ENCODE results near the gene ADCY3. TPM values are rescaled to one million over a fixed set of nuclear protein-coding genes. Genes with fewer than 3 reads are reported as not detected.
A peak's percentile ranks its signal among the peaks of the same experiment; 100 is the strongest.

The ADCY3 gene
- total and polyA plus RNA-seq, 2 of the 4 experiments (the other 2 are of a cell fraction): 17.4 to 46.1 TPM

GRCh38 chr2:24888177-24888576 is 31.9 kb downstream of the ADCY3 start:
- in situ Hi-C loops (cut with MboI; ENCODE audit: low sequenced_read_pairs): no loop called here
- ChIA-PET CTCF (no interaction called here), POLR2A (ENCODE audit: unreplicated experiment) (no interaction called here)
- no peak overlapping the region for H3K9ac ChIP-seq (ENCODE audit: low read depth, low read length)
- H3K36me3 ChIP-seq (ENCODE audit: control insufficient read depth, insufficient read depth, low read length): no peaks in the 10 kb centered on the region
- no peaks in the 10 kb centered on the region for H3K27me3 ChIP-seq (ENCODE audit: control insufficient read depth, insufficient read depth, low read length)
- no TSS peak for BruUV-seq (replicated peaks)
- no peak overlapping the region; the same call in 1 of the 2 replicates for H2BK120ac ChIP-seq (ENCODE audit: low read depth, low read length)
- H3K14ac ChIP-seq (replicated peaks; ENCODE audit: low read depth, low read length): no peak overlapping the region
- no peak overlapping the region for H4K91ac ChIP-seq (ENCODE audit: insufficient read depth, low read depth, low read length)
- 100% methylated on average over 2 of the region's 6 CpGs; no CpG with 5 or more reads in 1 of the 2 experiments for WGBS, 2 experiments (ENCODE audit: extremely low coverage in 2 of 2, insufficient read length in 1 of 2)
- no peak for ATAC-seq (ENCODE audit: low read depth)
- no peak overlapping the region for H3K23ac ChIP-seq (ENCODE audit: low read depth, low read length)
- DNase-seq: no peak
- no peak overlapping the region for H2BK20ac ChIP-seq (ENCODE audit: low read depth, low read length)
- H4K8ac ChIP-seq (ENCODE audit: low read depth in 2 of 2, low read length in 2 of 2): no peak overlapping the region
- H2AK5ac ChIP-seq (ENCODE audit: low read depth, low read length): peak overlapping the region; percentile 6; the same call in 1 of the 2 replicates
- H3K4me3 ChIP-seq (ENCODE audit: insufficient read depth, low read depth, low read length): no peak overlapping the region
- H3K9me3 ChIP-seq (ENCODE audit: control insufficient read depth, insufficient read depth, low read length): peaks cover 1% of the 10 kb centered on the region
- no peak overlapping the region for H2BK15ac ChIP-seq (ENCODE audit: low read depth, low read length)
- H3K56ac ChIP-seq (ENCODE audit: extremely low read depth, insufficient read depth, low read length): no peak overlapping the region
- peaks cover 3 to 44% of the 10 kb centered on the region in 2 experiments; a peak in 3 of 4 replicates for H3K79me1 ChIP-seq (ENCODE audit: low read depth in 1 of 2, low read length in 2 of 2)
- no peak overlapping the region for H2AK9ac ChIP-seq (replicated peaks; ENCODE audit: low read depth, low read length, poor library complexity)
- H3K4me1 ChIP-seq (ENCODE audit: control insufficient read depth, insufficient read depth, low read length): peaks cover 24% of the 10 kb centered on the region
- H3K4me2 ChIP-seq (ENCODE audit: low read depth, low read length): no peak overlapping the region
- H4K5ac ChIP-seq (ENCODE audit: low read depth, low read length): no peak overlapping the region
- peaks cover 20% of the 10 kb centered on the region for H3K9me1 ChIP-seq (ENCODE audit: insufficient read depth, low read length)
- intact Hi-C loops (cut with micrococcal nuclease): no loop called here
- no peak overlapping the region for H3K4ac ChIP-seq (ENCODE audit: low read depth, low read length)
- H2AFZ ChIP-seq (replicated peaks; ENCODE audit: low read length, poor library complexity): no peak overlapping the region
- dilution Hi-C loops (cut with HindIII; ENCODE audit: low sequenced_read_pairs, unreplicated experiment): no loop called here
- TF ChIP-seq SMC3 (IDR thresholded peaks at IDR 0.05; ENCODE audit: low read depth, low read length) (no peak), MAZ (IDR thresholded peaks at IDR 0.05; ENCODE audit: borderline replicate concordance, low read depth, low read length) (no peak), USF2 (IDR thresholded peaks at IDR 0.05; ENCODE audit: low read depth, low read length) (no peak), FOS (IDR thresholded peaks at IDR 0.05; ENCODE audit: low read depth, low read length) (no peak), MXI1 (IDR thresholded peaks at IDR 0.05; ENCODE audit: borderline replicate concordance, low read depth, low read length) (no peak), RFX5 (IDR thresholded peaks at IDR 0.05; ENCODE audit: low read depth, low read length) (no peak), CHD1 (IDR thresholded peaks at IDR 0.05; ENCODE audit: low read depth, low read length) (no peak), BHLHE40 (IDR thresholded peaks at IDR 0.05; ENCODE audit: low read depth, low read length) (no peak), CEBPB (IDR thresholded peaks at IDR 0.05; ENCODE audit: low read depth, low read length) (no peak), RAD21 (IDR thresholded peaks at IDR 0.05; ENCODE audit: low read length) (no peak), RCOR1 (IDR thresholded peaks at IDR 0.05; ENCODE audit: insufficient replicate concordance, low read length) (no peak), POLR2A (IDR thresholded peaks at IDR 0.05; ENCODE audit: low read depth, low read length) (no peak), MAFK (IDR thresholded peaks at IDR 0.05; ENCODE audit: low read depth, low read length) (no peak), NFE2L2 (IDR thresholded peaks at IDR 0.05; ENCODE audit: low read depth, low read length) (no peak)
- TF ChIP-seq, protein P1, sequence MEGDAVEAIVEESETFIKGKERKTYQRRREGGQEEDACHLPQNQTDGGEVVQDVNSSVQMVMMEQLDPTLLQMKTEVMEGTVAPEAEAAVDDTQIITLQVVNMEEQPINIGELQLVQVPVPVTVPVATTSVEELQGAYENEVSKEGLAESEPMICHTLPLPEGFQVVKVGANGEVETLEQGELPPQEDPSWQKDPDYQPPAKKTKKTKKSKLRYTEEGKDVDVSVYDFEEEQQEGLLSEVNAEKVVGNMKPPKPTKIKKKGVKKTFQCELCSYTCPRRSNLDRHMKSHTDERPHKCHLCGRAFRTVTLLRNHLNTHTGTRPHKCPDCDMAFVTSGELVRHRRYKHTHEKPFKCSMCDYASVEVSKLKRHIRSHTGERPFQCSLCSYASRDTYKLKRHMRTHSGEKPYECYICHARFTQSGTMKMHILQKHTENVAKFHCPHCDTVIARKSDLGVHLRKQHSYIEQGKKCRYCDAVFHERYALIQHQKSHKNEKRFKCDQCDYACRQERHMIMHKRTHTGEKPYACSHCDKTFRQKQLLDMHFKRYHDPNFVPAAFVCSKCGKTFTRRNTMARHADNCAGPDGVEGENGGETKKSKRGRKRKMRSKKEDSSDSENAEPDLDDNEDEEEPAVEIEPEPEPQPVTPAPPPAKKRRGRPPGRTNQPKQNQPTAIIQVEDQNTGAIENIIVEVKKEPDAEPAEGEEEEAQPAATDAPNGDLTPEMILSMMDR (conservative IDR thresholded peaks at IDR 0.05; ENCODE audit: low read depth, low read length): no peak
- TF ChIP-seq, protein P2, sequence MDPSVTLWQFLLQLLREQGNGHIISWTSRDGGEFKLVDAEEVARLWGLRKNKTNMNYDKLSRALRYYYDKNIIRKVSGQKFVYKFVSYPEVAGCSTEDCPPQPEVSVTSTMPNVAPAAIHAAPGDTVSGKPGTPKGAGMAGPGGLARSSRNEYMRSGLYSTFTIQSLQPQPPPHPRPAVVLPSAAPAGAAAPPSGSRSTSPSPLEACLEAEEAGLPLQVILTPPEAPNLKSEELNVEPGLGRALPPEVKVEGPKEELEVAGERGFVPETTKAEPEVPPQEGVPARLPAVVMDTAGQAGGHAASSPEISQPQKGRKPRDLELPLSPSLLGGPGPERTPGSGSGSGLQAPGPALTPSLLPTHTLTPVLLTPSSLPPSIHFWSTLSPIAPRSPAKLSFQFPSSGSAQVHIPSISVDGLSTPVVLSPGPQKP (IDR thresholded peaks at IDR 0.05; ENCODE audit: borderline replicate concordance, low read depth, low read length): no peak
- no peak overlapping the region for H3K18ac ChIP-seq (ENCODE audit: low read depth, low read length)
- no peaks in the 10 kb centered on the region for H4K20me1 ChIP-seq (ENCODE audit: insufficient read depth, low read length)
- H3K27ac ChIP-seq (ENCODE audit: insufficient read depth, low read length): no peak overlapping the region
- no peak overlapping the region for H2BK5ac ChIP-seq (ENCODE audit: low read depth, low read length, poor library complexity, severe bottlenecking)

Data from IMR-90 (cell line).